ENCODE results near the gene CCL7.

DNA sequence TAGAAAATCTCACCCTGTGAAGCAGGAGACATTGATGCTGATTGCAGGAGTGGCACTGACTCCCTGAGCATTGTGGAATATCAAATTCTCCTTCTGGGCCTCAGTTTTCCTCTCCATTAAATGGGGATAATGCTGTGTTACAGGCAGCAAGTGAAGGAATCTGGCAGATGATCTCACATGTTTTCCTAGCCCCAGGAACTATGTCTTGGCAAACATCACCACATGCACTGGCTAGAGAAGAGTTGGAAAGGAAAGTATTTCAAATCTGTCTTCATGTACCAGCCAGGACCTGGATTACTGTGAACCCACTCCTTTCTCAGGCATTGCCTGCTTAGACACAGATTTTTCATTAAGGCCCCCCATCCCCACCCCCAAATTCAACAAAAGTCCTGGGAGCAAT is 35.6 kb downstream of the CCL7 start:
- TF ChIP-seq, protein P1, sequence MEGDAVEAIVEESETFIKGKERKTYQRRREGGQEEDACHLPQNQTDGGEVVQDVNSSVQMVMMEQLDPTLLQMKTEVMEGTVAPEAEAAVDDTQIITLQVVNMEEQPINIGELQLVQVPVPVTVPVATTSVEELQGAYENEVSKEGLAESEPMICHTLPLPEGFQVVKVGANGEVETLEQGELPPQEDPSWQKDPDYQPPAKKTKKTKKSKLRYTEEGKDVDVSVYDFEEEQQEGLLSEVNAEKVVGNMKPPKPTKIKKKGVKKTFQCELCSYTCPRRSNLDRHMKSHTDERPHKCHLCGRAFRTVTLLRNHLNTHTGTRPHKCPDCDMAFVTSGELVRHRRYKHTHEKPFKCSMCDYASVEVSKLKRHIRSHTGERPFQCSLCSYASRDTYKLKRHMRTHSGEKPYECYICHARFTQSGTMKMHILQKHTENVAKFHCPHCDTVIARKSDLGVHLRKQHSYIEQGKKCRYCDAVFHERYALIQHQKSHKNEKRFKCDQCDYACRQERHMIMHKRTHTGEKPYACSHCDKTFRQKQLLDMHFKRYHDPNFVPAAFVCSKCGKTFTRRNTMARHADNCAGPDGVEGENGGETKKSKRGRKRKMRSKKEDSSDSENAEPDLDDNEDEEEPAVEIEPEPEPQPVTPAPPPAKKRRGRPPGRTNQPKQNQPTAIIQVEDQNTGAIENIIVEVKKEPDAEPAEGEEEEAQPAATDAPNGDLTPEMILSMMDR (IDR thresholded peaks at IDR 0.05; ENCODE audit: poor library complexity, severe bottlenecking): no peak
- TF ChIP-seq POLR2AphosphoS5 (IDR thresholded peaks at IDR 0.05): no peak
- no peak for TF ChIP-seq MXI1 (conservative IDR thresholded peaks at IDR 0.05; ENCODE audit: poor library complexity, severe bottlenecking)

All from neural cell (in vitro differentiated cells).